ENCODE data around the gene HTT.

DNA sequence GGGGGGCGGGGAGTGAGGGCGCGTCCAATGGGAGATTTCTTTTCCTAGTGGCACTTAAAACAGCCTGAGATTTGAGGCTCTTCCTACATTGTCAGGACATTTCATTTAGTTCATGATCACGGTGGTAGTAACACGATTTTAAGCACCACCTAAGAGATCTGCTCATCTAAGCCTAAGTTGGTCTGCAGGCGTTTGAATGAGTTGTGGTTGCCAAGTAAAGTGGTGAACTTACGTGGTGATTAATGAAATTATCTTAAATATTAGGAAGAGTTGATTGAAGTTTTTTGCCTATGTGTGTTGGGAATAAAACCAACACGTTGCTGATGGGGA lies 1.1 kb downstream of the HTT start:
- no peak for TF ChIP-seq POLR2A (IDR thresholded peaks at IDR 0.05)
- TF ChIP-seq, protein P1, sequence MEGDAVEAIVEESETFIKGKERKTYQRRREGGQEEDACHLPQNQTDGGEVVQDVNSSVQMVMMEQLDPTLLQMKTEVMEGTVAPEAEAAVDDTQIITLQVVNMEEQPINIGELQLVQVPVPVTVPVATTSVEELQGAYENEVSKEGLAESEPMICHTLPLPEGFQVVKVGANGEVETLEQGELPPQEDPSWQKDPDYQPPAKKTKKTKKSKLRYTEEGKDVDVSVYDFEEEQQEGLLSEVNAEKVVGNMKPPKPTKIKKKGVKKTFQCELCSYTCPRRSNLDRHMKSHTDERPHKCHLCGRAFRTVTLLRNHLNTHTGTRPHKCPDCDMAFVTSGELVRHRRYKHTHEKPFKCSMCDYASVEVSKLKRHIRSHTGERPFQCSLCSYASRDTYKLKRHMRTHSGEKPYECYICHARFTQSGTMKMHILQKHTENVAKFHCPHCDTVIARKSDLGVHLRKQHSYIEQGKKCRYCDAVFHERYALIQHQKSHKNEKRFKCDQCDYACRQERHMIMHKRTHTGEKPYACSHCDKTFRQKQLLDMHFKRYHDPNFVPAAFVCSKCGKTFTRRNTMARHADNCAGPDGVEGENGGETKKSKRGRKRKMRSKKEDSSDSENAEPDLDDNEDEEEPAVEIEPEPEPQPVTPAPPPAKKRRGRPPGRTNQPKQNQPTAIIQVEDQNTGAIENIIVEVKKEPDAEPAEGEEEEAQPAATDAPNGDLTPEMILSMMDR (IDR thresholded peaks at IDR 0.05) = no peak
